ENCODE results near the gene DNM2.

DNA sequence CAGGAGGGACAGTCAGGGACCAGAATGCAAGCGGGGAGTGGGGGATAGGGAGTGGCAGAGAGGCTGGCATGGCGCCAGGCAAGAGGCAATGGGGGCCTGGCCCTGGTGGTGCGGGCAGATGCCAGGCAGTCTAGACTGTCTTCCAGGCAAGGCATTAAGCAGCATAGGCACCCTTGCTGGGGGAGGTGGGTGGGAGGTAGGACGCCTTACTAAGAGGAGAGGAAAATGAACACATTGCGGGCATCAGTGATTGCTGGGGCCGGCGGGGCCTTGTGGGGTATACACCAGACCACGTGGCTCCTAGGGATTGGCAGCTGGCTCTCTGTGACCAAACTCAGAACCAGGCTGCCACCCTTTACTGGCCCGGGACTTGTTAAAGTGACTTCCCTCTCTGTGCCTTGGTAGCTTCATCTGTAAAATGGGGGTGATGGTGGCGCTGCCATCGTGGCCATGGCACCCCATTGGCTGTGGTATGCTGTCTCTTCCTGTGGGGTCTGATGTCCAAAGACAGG lies 46.0 kb downstream of the DNM2 start:
- TF ChIP-seq, protein P1, sequence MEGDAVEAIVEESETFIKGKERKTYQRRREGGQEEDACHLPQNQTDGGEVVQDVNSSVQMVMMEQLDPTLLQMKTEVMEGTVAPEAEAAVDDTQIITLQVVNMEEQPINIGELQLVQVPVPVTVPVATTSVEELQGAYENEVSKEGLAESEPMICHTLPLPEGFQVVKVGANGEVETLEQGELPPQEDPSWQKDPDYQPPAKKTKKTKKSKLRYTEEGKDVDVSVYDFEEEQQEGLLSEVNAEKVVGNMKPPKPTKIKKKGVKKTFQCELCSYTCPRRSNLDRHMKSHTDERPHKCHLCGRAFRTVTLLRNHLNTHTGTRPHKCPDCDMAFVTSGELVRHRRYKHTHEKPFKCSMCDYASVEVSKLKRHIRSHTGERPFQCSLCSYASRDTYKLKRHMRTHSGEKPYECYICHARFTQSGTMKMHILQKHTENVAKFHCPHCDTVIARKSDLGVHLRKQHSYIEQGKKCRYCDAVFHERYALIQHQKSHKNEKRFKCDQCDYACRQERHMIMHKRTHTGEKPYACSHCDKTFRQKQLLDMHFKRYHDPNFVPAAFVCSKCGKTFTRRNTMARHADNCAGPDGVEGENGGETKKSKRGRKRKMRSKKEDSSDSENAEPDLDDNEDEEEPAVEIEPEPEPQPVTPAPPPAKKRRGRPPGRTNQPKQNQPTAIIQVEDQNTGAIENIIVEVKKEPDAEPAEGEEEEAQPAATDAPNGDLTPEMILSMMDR (tag by site-specific recombination; IDR thresholded peaks at IDR 0.05), result no peak
- TF ChIP-seq REPIN1 (tag by site-specific recombination; IDR thresholded peaks at IDR 0.05; ENCODE audit: low read depth), result no peak
- TF ChIP-seq MZF1 (tag by site-specific recombination; IDR thresholded peaks at IDR 0.05; ENCODE audit: borderline replicate concordance), result no peak
- no peak for TF ChIP-seq ZNF830 (tag by site-specific recombination; IDR thresholded peaks at IDR 0.05; ENCODE audit: low read depth)
- TF ChIP-seq, protein P2, sequence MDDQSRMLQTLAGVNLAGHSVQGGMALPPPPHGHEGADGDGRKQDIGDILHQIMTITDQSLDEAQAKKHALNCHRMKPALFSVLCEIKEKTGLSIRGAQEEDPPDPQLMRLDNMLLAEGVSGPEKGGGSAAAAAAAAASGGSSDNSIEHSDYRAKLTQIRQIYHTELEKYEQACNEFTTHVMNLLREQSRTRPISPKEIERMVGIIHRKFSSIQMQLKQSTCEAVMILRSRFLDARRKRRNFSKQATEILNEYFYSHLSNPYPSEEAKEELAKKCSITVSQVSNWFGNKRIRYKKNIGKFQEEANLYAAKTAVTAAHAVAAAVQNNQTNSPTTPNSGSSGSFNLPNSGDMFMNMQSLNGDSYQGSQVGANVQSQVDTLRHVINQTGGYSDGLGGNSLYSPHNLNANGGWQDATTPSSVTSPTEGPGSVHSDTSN (CRISPR knock-in tag; IDR thresholded peaks at IDR 0.05), result no peak
- TF ChIP-seq SP2 (tag by site-specific recombination; IDR thresholded peaks at IDR 0.05), result no peak; the same call in 1 of the 2 replicates
- no peak for TF ChIP-seq ZNF785 (tag by site-specific recombination; IDR thresholded peaks at IDR 0.05)
- TF ChIP-seq ZNF239 (tag by site-specific recombination; IDR thresholded peaks at IDR 0.05), result no peak
- no peak for TF ChIP-seq PRDM1 (tag by site-specific recombination; IDR thresholded peaks at IDR 0.05)
- no peak for TF ChIP-seq ZNF670 (tag by site-specific recombination; IDR thresholded peaks at IDR 0.05; ENCODE audit: low read depth)
- TF ChIP-seq ZIC2 (tag by site-specific recombination; IDR thresholded peaks at IDR 0.05), result no peak
- TF ChIP-seq ZNF600 (tag by site-specific recombination; IDR thresholded peaks at IDR 0.05), result no peak
